HCT116 (cell line): ENCODE results near the gene CD19.

ENCODE experiments used
- CBX3 ChIP-seq: IDR thresholded peaks from 2 replicates; pipeline ENCODE4 v1.6.1; 2012; ENCODE audit warnings: low read depth
- CEBPB ChIP-seq: IDR thresholded peaks from 2 replicates; pipeline ENCODE4 v1.6.1; 2012; ENCODE audit warnings: low read depth
- EZH2 ChIP-seq: fragments of 200-600 bp; sonication (generic); IDR thresholded peaks from 2 replicates; pipeline ENCODE4 v1.6.1; 2017; ENCODE audit warnings: antibody characterized with exemption, mixed run types
- EZH2phosphoT487 ChIP-seq: fragments of 200-600 bp; IDR thresholded peaks from 2 replicates; pipeline ENCODE4 v1.6.1; 2018; ENCODE audit warnings: antibody characterized with exemption, borderline replicate concordance
- JUND ChIP-seq: IDR thresholded peaks from 2 replicates; pipeline ENCODE4 v1.6.1; 2012
- POLR2A ChIP-seq: IDR thresholded peaks from 2 replicates; pipeline ENCODE4 v1.7.0; 2011; ENCODE audit warnings: borderline replicate concordance; ENCODE audit not compliant: insufficient read depth, insufficient read length; ENCODE audit errors: extremely low read depth
- POLR2AphosphoS5 ChIP-seq: IDR thresholded peaks from 2 replicates; pipeline ENCODE4 v1.6.1; 2011; ENCODE audit warnings: mild to moderate bottlenecking, low read depth, low read length, moderate library complexity
- RAD21 ChIP-seq: IDR thresholded peaks from 2 replicates; pipeline ENCODE4 v1.6.1; 2012; ENCODE audit warnings: low read depth, mild to moderate bottlenecking
- SIN3A ChIP-seq: IDR thresholded peaks from 2 replicates; pipeline ENCODE4 v1.6.1; 2012; ENCODE audit warnings: low read depth
- SRF ChIP-seq: IDR thresholded peaks from 2 replicates; pipeline ENCODE4 v1.6.1; 2012; ENCODE audit warnings: low read depth
- TCF7L2 ChIP-seq: IDR thresholded peaks from 2 replicates; pipeline ENCODE4 v1.7.0; 2011; ENCODE audit warnings: borderline replicate concordance, inconsistent platforms; ENCODE audit not compliant: insufficient read depth, insufficient read length; ENCODE audit errors: extremely low read depth
- TF ChIP-seq, protein P1 (sequence below), 3 experiments: fragments of 200-600 bp in 1 of 3; sonication (generic) in 1 of 3; IDR thresholded peaks in 2 of 3; conservative IDR thresholded peaks in 1 of 3; 2 replicates each; pipeline ENCODE4 v1.5.1; 2012 to 2017; ENCODE audit warnings: low read depth in 2 of 3, low read length in 2 of 3, antibody characterized with exemption in 1 of 3, borderline replicate concordance in 1 of 3, control low read depth in 1 of 3, mild to moderate bottlenecking in 1 of 3, mixed read lengths in 1 of 3, mixed run types in 1 of 3, moderate library complexity in 1 of 3; ENCODE audit not compliant: insufficient read depth in 1 of 3
- TF ChIP-seq, protein P2 (sequence below): IDR thresholded peaks from 2 replicates; pipeline ENCODE4 v1.6.1; 2012; ENCODE audit warnings: low read depth
- TF ChIP-seq, protein P3 (sequence below): IDR thresholded peaks from 2 replicates; pipeline ENCODE4 v1.6.1; 2012

DNA sequence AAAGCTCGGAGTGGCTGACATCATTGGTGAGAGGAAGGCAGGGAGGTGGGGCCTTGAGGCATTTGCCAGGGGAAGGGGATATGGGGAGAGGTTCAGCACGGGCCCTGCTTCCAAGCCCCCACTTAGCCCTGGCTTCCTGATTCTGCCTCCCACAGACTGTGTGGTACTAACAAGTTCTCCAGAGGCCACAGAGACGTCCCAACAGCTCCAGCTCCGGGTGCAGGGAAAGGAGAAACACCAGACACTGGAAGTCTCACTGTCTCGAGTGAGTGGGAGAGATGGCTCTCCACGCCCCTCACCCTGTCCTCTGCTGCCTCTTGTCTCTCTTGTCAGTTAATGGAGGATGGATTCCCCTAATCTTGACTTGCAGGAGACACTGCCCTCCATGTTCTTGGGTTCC, 27.1 kb downstream of the CD19 start:
- TF ChIP-seq, protein P1, sequence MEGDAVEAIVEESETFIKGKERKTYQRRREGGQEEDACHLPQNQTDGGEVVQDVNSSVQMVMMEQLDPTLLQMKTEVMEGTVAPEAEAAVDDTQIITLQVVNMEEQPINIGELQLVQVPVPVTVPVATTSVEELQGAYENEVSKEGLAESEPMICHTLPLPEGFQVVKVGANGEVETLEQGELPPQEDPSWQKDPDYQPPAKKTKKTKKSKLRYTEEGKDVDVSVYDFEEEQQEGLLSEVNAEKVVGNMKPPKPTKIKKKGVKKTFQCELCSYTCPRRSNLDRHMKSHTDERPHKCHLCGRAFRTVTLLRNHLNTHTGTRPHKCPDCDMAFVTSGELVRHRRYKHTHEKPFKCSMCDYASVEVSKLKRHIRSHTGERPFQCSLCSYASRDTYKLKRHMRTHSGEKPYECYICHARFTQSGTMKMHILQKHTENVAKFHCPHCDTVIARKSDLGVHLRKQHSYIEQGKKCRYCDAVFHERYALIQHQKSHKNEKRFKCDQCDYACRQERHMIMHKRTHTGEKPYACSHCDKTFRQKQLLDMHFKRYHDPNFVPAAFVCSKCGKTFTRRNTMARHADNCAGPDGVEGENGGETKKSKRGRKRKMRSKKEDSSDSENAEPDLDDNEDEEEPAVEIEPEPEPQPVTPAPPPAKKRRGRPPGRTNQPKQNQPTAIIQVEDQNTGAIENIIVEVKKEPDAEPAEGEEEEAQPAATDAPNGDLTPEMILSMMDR (IDR thresholded peaks at IDR 0.05 in 2 of 3, conservative IDR thresholded peaks at IDR 0.05 in 1 of 3; ENCODE audit: borderline replicate concordance in 1 of 3, insufficient read depth in 1 of 3, low read depth in 2 of 3, low read length in 2 of 3): no peak
- TF ChIP-seq RAD21 (no peak), EZH2 (no peak), CEBPB (no peak), POLR2A (no peak), SIN3A (no peak), JUND (no peak), POLR2AphosphoS5 (no peak), SRF (no peak), TCF7L2 (no peak), CBX3 (no peak), EZH2phosphoT487 (no peak)
- TF ChIP-seq, protein P2, sequence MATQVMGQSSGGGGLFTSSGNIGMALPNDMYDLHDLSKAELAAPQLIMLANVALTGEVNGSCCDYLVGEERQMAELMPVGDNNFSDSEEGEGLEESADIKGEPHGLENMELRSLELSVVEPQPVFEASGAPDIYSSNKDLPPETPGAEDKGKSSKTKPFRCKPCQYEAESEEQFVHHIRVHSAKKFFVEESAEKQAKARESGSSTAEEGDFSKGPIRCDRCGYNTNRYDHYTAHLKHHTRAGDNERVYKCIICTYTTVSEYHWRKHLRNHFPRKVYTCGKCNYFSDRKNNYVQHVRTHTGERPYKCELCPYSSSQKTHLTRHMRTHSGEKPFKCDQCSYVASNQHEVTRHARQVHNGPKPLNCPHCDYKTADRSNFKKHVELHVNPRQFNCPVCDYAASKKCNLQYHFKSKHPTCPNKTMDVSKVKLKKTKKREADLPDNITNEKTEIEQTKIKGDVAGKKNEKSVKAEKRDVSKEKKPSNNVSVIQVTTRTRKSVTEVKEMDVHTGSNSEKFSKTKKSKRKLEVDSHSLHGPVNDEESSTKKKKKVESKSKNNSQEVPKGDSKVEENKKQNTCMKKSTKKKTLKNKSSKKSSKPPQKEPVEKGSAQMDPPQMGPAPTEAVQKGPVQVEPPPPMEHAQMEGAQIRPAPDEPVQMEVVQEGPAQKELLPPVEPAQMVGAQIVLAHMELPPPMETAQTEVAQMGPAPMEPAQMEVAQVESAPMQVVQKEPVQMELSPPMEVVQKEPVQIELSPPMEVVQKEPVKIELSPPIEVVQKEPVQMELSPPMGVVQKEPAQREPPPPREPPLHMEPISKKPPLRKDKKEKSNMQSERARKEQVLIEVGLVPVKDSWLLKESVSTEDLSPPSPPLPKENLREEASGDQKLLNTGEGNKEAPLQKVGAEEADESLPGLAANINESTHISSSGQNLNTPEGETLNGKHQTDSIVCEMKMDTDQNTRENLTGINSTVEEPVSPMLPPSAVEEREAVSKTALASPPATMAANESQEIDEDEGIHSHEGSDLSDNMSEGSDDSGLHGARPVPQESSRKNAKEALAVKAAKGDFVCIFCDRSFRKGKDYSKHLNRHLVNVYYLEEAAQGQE: no peak
- TF ChIP-seq, protein P3, sequence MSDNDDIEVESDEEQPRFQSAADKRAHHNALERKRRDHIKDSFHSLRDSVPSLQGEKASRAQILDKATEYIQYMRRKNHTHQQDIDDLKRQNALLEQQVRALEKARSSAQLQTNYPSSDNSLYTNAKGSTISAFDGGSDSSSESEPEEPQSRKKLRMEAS: no peak
